Measurements from ENCODE around the gene TSPEAR. TPM values are rescaled to one million over a fixed set of nuclear protein-coding genes. Genes with fewer than 3 reads are reported as not detected.
A peak's percentile ranks its signal among the peaks of the same experiment; 100 is the strongest.

Gene TSPEAR
- total and polyA plus RNA-seq, 9 of the 15 experiments (the other 6 are each of a cell fraction or from before 2014, with no cell fraction given): not detected

- H3K4me2 ChIP-seq (ENCODE audit: insufficient read depth, low read length): no peak overlapping the region
- H3K27me3 ChIP-seq (ENCODE audit: control insufficient read depth in 2 of 2, insufficient read depth in 2 of 2, low read length in 2 of 2): peaks cover 13 to 62% of the 10 kb centered on the region in 2 experiments; a peak in 4 of 5 replicates
- H3K4me3 ChIP-seq: no peak overlapping the region
- no peak overlapping the region for H3K9ac ChIP-seq (ENCODE audit: insufficient read depth in 1 of 2, low read depth in 2 of 2, low read length in 2 of 2)
- FAIRE-seq (no peak), DNase-seq (ENCODE audit: extremely low read depth in 1 of 4, low spot score in 3 of 4) (peak; percentile 9 to 43 (median 29)), ATAC-seq (peak; percentile 59)
- intact Hi-C loops (cut with micrococcal nuclease): no loop called here
- H3K4me1 ChIP-seq (replicated peaks in 1 of 2; ENCODE audit: control insufficient read depth in 2 of 2, insufficient read depth in 2 of 2, low read length in 2 of 2): peaks cover 0 to 8% of the 10 kb centered on the region in 2 experiments; a peak in 2 of 5 replicates
- no peaks in the 10 kb centered on the region for H3K9me1 ChIP-seq (ENCODE audit: control insufficient read depth, insufficient read depth, low read length)
- 0% methylated on average over 14 of the region's 14 CpGs for WGBS (ENCODE audit: insufficient coverage, low coverage, missing lambda C conversion rate)
- in situ Hi-C loops (cut with MboI): no loop called here
- ChIA-PET CTCF (ENCODE audit: low intra/inter-chr PET ratio) (no interaction called here), POLR2A (interaction anchor here (0.6 to 0.8 kb wide), 2 partner anchors 11 to 73 kb away, joined by 3 to 4 read pairs; no protein-coding TSS in a partner anchor)
- no peaks in the 10 kb centered on the region for H3K36me3 ChIP-seq (ENCODE audit: control insufficient read depth, insufficient read depth, low read length)
- H3K79me2 ChIP-seq (ENCODE audit: control insufficient read depth, insufficient read depth, low read length): no peaks in the 10 kb centered on the region
- no peak overlapping the region for H2AFZ ChIP-seq (ENCODE audit: low read depth, low read length)
- H3K27ac ChIP-seq (ENCODE audit: extremely low read depth, low read depth, low read length): no peak overlapping the region
- no peaks in the 10 kb centered on the region for H4K20me1 ChIP-seq (replicated peaks; ENCODE audit: control insufficient read depth, insufficient read depth, low read length)
- BruUV-seq (replicated peaks): no TSS peak
- no peaks in the 10 kb centered on the region for H3K9me3 ChIP-seq (replicated peaks; ENCODE audit: control insufficient read depth, insufficient read depth, low read depth, low read length)
- TF ChIP-seq BHLHE40 (IDR thresholded peaks at IDR 0.05; ENCODE audit: low read length): peak; percentile 81
- TF ChIP-seq E2F8 (IDR thresholded peaks at IDR 0.05; ENCODE audit: low read depth, partially characterized antibody): peak; percentile 60
- TF ChIP-seq E2F6 (IDR thresholded peaks at IDR 0.05; ENCODE audit: borderline replicate concordance in 1 of 2, extremely low read depth in 1 of 2, insufficient read depth in 1 of 2, insufficient read length in 1 of 2, low read depth in 1 of 2, low read length in 1 of 2, poor library complexity in 1 of 2, severe bottlenecking in 1 of 2): peak in 1 of 2 experiments; percentile 86
- TF ChIP-seq CTBP1 (IDR thresholded peaks at IDR 0.05; ENCODE audit: borderline replicate concordance): peak; percentile 48; the same call in 1 of the 2 replicates
- no peak for TF ChIP-seq TOE1 (IDR thresholded peaks at IDR 0.05; ENCODE audit: borderline replicate concordance)
- no peak for TF ChIP-seq TOE1 (CRISPR knock-in tag; IDR thresholded peaks at IDR 0.05; ENCODE audit: borderline replicate concordance, low read depth)
- 0 out of 4 replicates have a peak, but pooled peaks of 1 of the 2 experiments have one; percentile 23 for TF ChIP-seq MAZ (CRISPR knock-in tag; conservative IDR thresholded peaks at IDR 0.05 in 1 of 2, IDR thresholded peaks at IDR 0.05 in 1 of 2)
- TF ChIP-seq NFIC (IDR thresholded peaks at IDR 0.05): no peak
- TF ChIP-seq ETV1 (tag; conservative IDR thresholded peaks at IDR 0.05; ENCODE audit: low read depth): peak; percentile 29; the same call in 1 of the 2 replicates
- no peak for TF ChIP-seq PURB (CRISPR knock-in tag; IDR thresholded peaks at IDR 0.05; ENCODE audit: low read depth)
- no peak for TF ChIP-seq PHF8 (IDR thresholded peaks at IDR 0.05; ENCODE audit: borderline replicate concordance, low read length)
- peak; percentile 88 for TF ChIP-seq L3MBTL2 (IDR thresholded peaks at IDR 0.05)
- TF ChIP-seq NR2C1 (IDR thresholded peaks at IDR 0.05): no peak; the same call in 1 of the 2 replicates
- TF ChIP-seq NR2C1 (tag; IDR thresholded peaks at IDR 0.05): peak; percentile 73
- no peak for TF ChIP-seq NR2C2 (CRISPR knock-in tag; IDR thresholded peaks at IDR 0.05)
- TF ChIP-seq NR2C2 (tag; IDR thresholded peaks at IDR 0.05): peak; percentile 77
- TF ChIP-seq CREBBP (IDR thresholded peaks at IDR 0.05; ENCODE audit: low read depth, low read length): no peak
- no peak for TF ChIP-seq WHSC1 (IDR thresholded peaks at IDR 0.05; ENCODE audit: low read length)
- TF ChIP-seq ZNF311 (CRISPR knock-in tag; IDR thresholded peaks at IDR 0.05): no peak
Measured at GRCh38 chr21:44653123-44653522, 58.2 kb downstream of the TSPEAR start.
